Left lung (tissue), 10 donors: ENCODE measurements around the gene TSR1. TPM values are rescaled to one million over a fixed set of nuclear protein-coding genes. Genes with fewer than 3 reads are reported as not detected.

Experiments used
- ATAC-seq: fragments of 200-7000 bp; cut with Tn5 transposase; one replicate; pipeline ENCODE4 v1.9.1; 2020; ENCODE audit warnings: moderate library complexity
- DNase-seq, 4 donors: peaks; one replicate each; pipeline ENCODE4 v3.0.0-alpha.2; 2013 to 2020
- H3K27ac ChIP-seq, 2 donors: fragments of 200-600 bp; sonication (generic) in 1 of 2; one replicate each; pipeline versions ENCODE4 v1.5.0 to v1.8.0; 2020 to 2021
- H3K27me3 ChIP-seq, 2 donors: fragments of 200-600 bp; sonication (generic) in 1 of 2; one replicate each; pipeline versions ENCODE4 v1.5.0 to v1.8.0; 2020 to 2021
- H3K36me3 ChIP-seq, 2 donors: fragments of 200-600 bp; sonication (generic) in 1 of 2; one replicate each; pipeline versions ENCODE4 v1.5.0 to v1.8.0; 2020 to 2021
- H3K4me1 ChIP-seq, 2 donors: fragments of 200-600 bp; one replicate each; pipeline ENCODE4 v1.8.0; 2021
- H3K4me3 ChIP-seq, 2 donors: fragments of 200-600 bp; sonication (generic) in 1 of 2; one replicate each; pipeline versions ENCODE4 v1.5.0 to v1.8.0; 2020 to 2021; ENCODE audit warnings: mild to moderate bottlenecking in 1 of 2
- H3K9me3 ChIP-seq, 2 donors: fragments of 200-600 bp; sonication (generic) in 1 of 2; one replicate each; pipeline versions ENCODE4 v1.5.0 to v1.8.0; 2020 to 2021
- intact Hi-C, 2 donors: fragments of 100-400 bp; cut with DNase I; formaldehyde crosslinking; loops; one replicate each; pipeline versions ENCODE4 v1.11.2 to v1.14.2; 2022
- polyA plus RNA-seq, 6 donors: library from polyadenylated mRNA; unstranded; fragments of 120-200 nt; gene quantifications; one replicate each; pipeline ENCODE4 v1.2.1, GENCODE V29; 2013; ENCODE audit not compliant: insufficient read length in 6 of 6
- total RNA-seq, 2 donors: library from RNA; stranded (reverse); fragmentation: NEBNext Ultra II Directional; extraction: Animal tissue kit (Norgen Biotek cat#: 25700); gene quantifications; one replicate each; pipeline ENCODE4 v1.2.1, GENCODE V29; 2021
- TF ChIP-seq, protein P1 (sequence below), 2 donors: fragments of 200-600 bp; sonication (generic) in 1 of 2; IDR thresholded peaks; one replicate each; pipeline versions ENCODE4 v1.5.0 to v1.8.0; 2021; ENCODE audit warnings: antibody characterized with exemption in 2 of 2
- donor health status: DM: no; HTN: yes; CAD: no.
- donor health status: DM: no; HTN: no; CAD: no.

TSR1 gene
- total and polyA plus RNA-seq, 8 donors, result 16.2 to 38.2 (median 35.6) TPM

DNA sequence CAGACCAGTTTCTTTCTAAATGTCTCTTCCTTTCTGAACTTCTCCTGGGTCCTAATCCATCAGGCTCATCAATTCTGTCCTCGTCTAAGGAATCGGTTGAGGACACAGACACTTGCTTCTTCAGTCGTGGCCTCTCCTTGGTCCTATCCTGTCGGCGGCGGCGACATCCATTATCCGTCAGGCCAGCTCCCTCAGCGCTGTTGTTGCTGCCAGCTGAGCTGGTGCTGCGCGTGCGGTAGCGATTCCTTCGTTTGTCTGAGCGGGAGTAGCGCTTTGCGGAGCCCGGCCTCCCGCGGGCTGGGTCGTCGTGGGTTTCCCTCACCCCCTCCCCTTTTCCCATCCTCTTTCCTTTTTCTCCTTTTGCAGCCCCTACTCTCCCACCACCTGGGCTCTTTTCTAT lies 36.5 kb downstream of the TSR1 start:
- TF ChIP-seq, protein P1, sequence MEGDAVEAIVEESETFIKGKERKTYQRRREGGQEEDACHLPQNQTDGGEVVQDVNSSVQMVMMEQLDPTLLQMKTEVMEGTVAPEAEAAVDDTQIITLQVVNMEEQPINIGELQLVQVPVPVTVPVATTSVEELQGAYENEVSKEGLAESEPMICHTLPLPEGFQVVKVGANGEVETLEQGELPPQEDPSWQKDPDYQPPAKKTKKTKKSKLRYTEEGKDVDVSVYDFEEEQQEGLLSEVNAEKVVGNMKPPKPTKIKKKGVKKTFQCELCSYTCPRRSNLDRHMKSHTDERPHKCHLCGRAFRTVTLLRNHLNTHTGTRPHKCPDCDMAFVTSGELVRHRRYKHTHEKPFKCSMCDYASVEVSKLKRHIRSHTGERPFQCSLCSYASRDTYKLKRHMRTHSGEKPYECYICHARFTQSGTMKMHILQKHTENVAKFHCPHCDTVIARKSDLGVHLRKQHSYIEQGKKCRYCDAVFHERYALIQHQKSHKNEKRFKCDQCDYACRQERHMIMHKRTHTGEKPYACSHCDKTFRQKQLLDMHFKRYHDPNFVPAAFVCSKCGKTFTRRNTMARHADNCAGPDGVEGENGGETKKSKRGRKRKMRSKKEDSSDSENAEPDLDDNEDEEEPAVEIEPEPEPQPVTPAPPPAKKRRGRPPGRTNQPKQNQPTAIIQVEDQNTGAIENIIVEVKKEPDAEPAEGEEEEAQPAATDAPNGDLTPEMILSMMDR (IDR thresholded peaks at IDR 0.05), result no peak
- Histone ChIP-seq H3K4me3 (no peak overlapping the region), H3K9me3 (no peaks in the 10 kb centered on the region), H3K4me1 (peaks cover 10 to 41% of the 10 kb centered on the region in 2 donors), H3K27ac (no peak overlapping the region), H3K27me3 (no peaks in the 10 kb centered on the region), H3K36me3 (peaks cover 0 to 51% of the 10 kb centered on the region in 2 donors)
- intact Hi-C loops, result no loop called here
- DNase-seq (peak in 1 of 4 donors; percentile 75), ATAC-seq (no peak)

DNA sequence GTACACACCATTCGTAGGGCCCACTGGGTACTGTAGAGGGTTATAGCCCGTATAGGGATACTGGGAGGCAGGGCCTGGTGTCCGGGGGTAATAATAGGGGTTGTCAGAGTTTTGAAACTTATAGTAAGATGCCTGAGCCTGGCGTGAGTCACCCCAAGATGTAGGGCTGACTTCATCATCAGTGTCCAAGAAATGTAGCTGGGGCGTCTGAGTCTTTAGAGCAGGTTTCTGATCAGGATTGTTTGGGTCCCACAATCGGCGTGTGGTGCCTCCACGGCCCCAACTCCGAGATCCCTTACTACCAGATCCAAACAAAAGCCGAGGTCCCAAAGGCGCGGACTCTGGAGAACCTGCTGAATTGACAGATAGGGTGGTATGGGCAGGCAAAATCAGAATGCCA lies 37.1 kb downstream of the TSR1 start:
- intact Hi-C loops, result no loop called here
- TF ChIP-seq, protein P1 (IDR thresholded peaks at IDR 0.05), result no peak
- Histone ChIP-seq H3K27ac (no peak overlapping the region), H3K27me3 (no peaks in the 10 kb centered on the region), H3K36me3 (peaks cover 0 to 57% of the 10 kb centered on the region in 2 donors), H3K9me3 (no peaks in the 10 kb centered on the region), H3K4me3 (no peak overlapping the region), H3K4me1 (peaks cover 10 to 35% of the 10 kb centered on the region in 2 donors)
- DNase-seq (no peak), ATAC-seq (no peak)

DNA sequence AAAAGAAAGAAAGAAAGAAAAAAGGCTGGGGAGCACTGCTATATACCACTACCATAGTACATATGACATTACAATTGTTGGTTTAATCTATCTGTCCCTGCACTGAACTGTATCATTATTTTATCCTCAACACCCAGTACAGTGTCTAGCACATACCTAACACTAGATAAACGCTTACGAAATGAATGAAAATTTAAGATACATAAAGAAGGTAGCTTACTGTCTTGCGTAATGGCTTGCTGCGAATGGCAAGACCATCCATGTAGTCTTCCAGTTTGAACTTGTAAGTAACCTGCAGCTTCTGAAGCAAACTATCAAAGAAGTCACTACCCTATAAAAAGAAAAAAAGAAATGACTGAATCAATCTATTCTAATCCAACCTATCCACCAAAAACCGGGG lies 39.2 kb downstream of the TSR1 start:
- DNase-seq, result no peak
- H3K4me3 ChIP-seq, result no peak overlapping the region
- TF ChIP-seq, protein P1 (IDR thresholded peaks at IDR 0.05), result no peak
- H3K9me3 ChIP-seq, result no peaks in the 10 kb centered on the region
- peaks cover 5 to 25% of the 10 kb centered on the region in 2 donors for H3K4me1 ChIP-seq
- H3K27ac ChIP-seq, result no peak overlapping the region
- H3K27me3 ChIP-seq, result no peaks in the 10 kb centered on the region
- intact Hi-C loops, result no loop called here
- H3K36me3 ChIP-seq, result peaks cover 0 to 76% of the 10 kb centered on the region in 2 donors
- ATAC-seq, result no peak

DNA sequence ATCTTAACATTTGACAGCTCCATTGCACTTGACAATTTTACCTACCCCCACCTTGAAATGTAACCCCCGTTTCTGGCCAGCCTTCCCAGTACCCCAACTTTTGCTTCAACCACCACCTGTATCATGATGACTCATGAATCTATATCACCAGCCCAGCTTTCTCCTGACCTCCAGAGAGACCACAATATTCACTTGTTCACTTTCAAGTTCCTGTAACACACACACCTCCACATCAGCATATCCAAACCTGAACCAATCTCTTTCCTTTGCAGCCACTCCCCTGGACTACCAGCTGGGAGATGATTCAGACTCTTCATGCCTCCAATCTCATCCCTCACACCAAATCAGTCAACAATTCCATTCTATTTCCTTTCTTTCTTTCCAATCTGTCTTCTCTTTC lies 40.7 kb downstream of the TSR1 start:
- TF ChIP-seq, protein P1 (IDR thresholded peaks at IDR 0.05), result no peak
- Histone ChIP-seq H3K9me3 (no peaks in the 10 kb centered on the region), H3K36me3 (peaks cover 0 to 91% of the 10 kb centered on the region in 2 donors), H3K27ac (no peak overlapping the region), H3K4me3 (no peak overlapping the region), H3K27me3 (no peaks in the 10 kb centered on the region), H3K4me1 (peaks cover 0 to 11% of the 10 kb centered on the region in 2 donors)
- ATAC-seq (no peak), DNase-seq (no peak)
- intact Hi-C loops, result no loop called here

DNA sequence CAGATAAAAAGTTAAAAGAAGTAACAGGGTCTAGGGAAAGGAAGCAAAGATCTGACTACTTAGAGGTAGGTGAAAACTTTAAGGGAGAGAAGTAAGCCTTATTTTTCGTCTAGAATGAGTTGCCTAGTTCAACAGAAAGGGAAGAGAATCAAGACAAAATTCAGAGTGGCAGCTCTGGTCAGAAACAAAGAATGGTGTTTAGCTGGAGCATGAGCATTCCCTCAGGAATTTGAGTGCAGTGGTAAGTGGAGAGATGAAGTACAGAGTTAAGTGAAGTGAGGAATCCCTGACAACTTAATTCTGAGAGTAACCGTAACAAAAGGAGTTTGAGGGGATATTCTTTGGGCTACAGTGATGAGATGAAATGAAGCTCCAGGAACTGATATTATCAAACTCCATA lies 44.2 kb downstream of the TSR1 start:
- Histone ChIP-seq H3K27me3 (no peaks in the 10 kb centered on the region), H3K4me1 (no peaks in the 10 kb centered on the region), H3K9me3 (no peaks in the 10 kb centered on the region), H3K36me3 (peaks cover 0 to 94% of the 10 kb centered on the region in 2 donors), H3K4me3 (no peak overlapping the region), H3K27ac (no peak overlapping the region)
- DNase-seq, result no peak
- intact Hi-C loops, result no loop called here
- ATAC-seq, result peak; percentile 77
- TF ChIP-seq, protein P1 (IDR thresholded peaks at IDR 0.05), result no peak
